Measurements from ENCODE around the gene KRT32. TPM values are rescaled to one million over a fixed set of nuclear protein-coding genes. Genes with fewer than 3 reads are reported as not detected.
A peak's percentile ranks its signal among the peaks of the same experiment; 100 is the strongest.

The KRT32 gene
- total RNA-seq, 1 experiment from 2014 or later, result 0.72 TPM

GRCh38 chr17:41467561-41467960 is 375 bp upstream of the KRT32 start:
- TF ChIP-seq CTCF (IDR thresholded peaks at IDR 0.05), result no peak
- no peak for TF ChIP-seq REST (IDR thresholded peaks at IDR 0.05; ENCODE audit: insufficient read depth in 1 of 2, low read depth in 2 of 2, low read length in 1 of 2)
- TF ChIP-seq SIN3A (IDR thresholded peaks at IDR 0.05; ENCODE audit: borderline replicate concordance, insufficient read depth, low read depth, low read length), result no peak
- no peak for TF ChIP-seq TCF7L2 (IDR thresholded peaks at IDR 0.05; ENCODE audit: low read depth, low read length)
- TF ChIP-seq POLR2AphosphoS5 (IDR thresholded peaks at IDR 0.05; ENCODE audit: low read depth, low read length), result no peak
- no peaks in the 10 kb centered on the region for H3K36me3 ChIP-seq (ENCODE audit: control insufficient read depth, insufficient read depth, low read length)
- no TSS peak for BruUV-seq (replicated peaks)
- H3K4me1 ChIP-seq (ENCODE audit: control insufficient read depth, insufficient read depth, low read length), result peaks cover 17% of the 10 kb centered on the region
- in situ Hi-C loops (cut with HindIII; ENCODE audit: low pct_unique_long_range_greater_than_20kb, low sequenced_read_pairs) (no loop called here), intact Hi-C loops (cut with micrococcal nuclease; ENCODE audit: unreplicated experiment) (no loop called here)
- no peak for ATAC-seq
- no peaks in the 10 kb centered on the region for H3K27me3 ChIP-seq (ENCODE audit: control insufficient read depth, insufficient read depth, low read length)
- DNase-seq (ENCODE audit: low read depth, low spot score), result no peak
- ChIA-PET CTCF (no interaction called here), POLR2A (no interaction called here)
- H3K4me3 ChIP-seq (ENCODE audit: low read depth in 2 of 2, low read length in 2 of 2), result no peak overlapping the region
- H3K27ac ChIP-seq (ENCODE audit: low read length), result no peak overlapping the region
- peaks cover 8% of the 10 kb centered on the region; the same call in 1 of the 2 replicates for H3K9me3 ChIP-seq (ENCODE audit: control insufficient read depth, insufficient read depth, low read depth, low read length)

GRCh38 chr17:41464682-41465081 is 2.5 kb downstream of the KRT32 start:
- Histone ChIP-seq H3K9me3 (ENCODE audit: control insufficient read depth, insufficient read depth, low read depth, low read length) (peaks cover 8% of the 10 kb centered on the region; the same call in 1 of the 2 replicates), H3K27me3 (ENCODE audit: control insufficient read depth, insufficient read depth, low read length) (no peaks in the 10 kb centered on the region), H3K4me1 (ENCODE audit: control insufficient read depth, insufficient read depth, low read length) (peaks cover 17% of the 10 kb centered on the region), H3K4me3 (ENCODE audit: low read depth in 2 of 2, low read length in 2 of 2) (no peak overlapping the region), H3K27ac (ENCODE audit: low read length) (peak overlapping the region; percentile 85), H3K36me3 (ENCODE audit: control insufficient read depth, insufficient read depth, low read length) (no peaks in the 10 kb centered on the region)
- ChIA-PET CTCF (no interaction called here), POLR2A (interaction anchor here (0.7 kb wide), 1 partner anchor 10 kb away, joined by 3 read pairs; no protein-coding TSS in a partner anchor)
- peak; percentile 99 for ATAC-seq
- BruUV-seq (replicated peaks), result no TSS peak
- intact Hi-C loops (cut with micrococcal nuclease; ENCODE audit: unreplicated experiment) (no loop called here), in situ Hi-C loops (cut with HindIII; ENCODE audit: low pct_unique_long_range_greater_than_20kb, low sequenced_read_pairs) (no loop called here)
- peak; percentile 90 for DNase-seq (ENCODE audit: low read depth, low spot score)
- TF ChIP-seq TCF7L2 (IDR thresholded peaks at IDR 0.05; ENCODE audit: low read depth, low read length), result peak; percentile 75
- TF ChIP-seq POLR2AphosphoS5 (IDR thresholded peaks at IDR 0.05; ENCODE audit: low read depth, low read length), result peak; percentile 77; the same call in 1 of the 2 replicates
- no peak for TF ChIP-seq SIN3A (IDR thresholded peaks at IDR 0.05; ENCODE audit: borderline replicate concordance, insufficient read depth, low read depth, low read length)

GRCh38 chr17:41464173-41464572 is 3.0 kb downstream of the KRT32 start:
- in situ Hi-C loops (cut with HindIII; ENCODE audit: low pct_unique_long_range_greater_than_20kb, low sequenced_read_pairs), result no loop called here
- H3K27ac ChIP-seq (ENCODE audit: low read length), result peak overlapping the region; percentile 85
- POLR2A ChIA-PET, result interaction anchor here (0.7 kb wide), 1 partner anchor 10 kb away, joined by 3 read pairs; no protein-coding TSS in a partner anchor
- peaks cover 17% of the 10 kb centered on the region for H3K4me1 ChIP-seq (ENCODE audit: control insufficient read depth, insufficient read depth, low read length)
- no TSS peak for BruUV-seq (replicated peaks)
- intact Hi-C loops (cut with micrococcal nuclease; ENCODE audit: unreplicated experiment), result no loop called here
- ATAC-seq (no peak), DNase-seq (ENCODE audit: low read depth, low spot score) (no peak)
- TF ChIP-seq CTCF (IDR thresholded peaks at IDR 0.05), result no peak
- TF ChIP-seq SIN3A (IDR thresholded peaks at IDR 0.05; ENCODE audit: borderline replicate concordance, insufficient read depth, low read depth, low read length), result no peak
- TF ChIP-seq TCF7L2 (IDR thresholded peaks at IDR 0.05; ENCODE audit: low read depth, low read length), result no peak
- TF ChIP-seq POLR2AphosphoS5 (IDR thresholded peaks at IDR 0.05; ENCODE audit: low read depth, low read length), result no peak
- peak in 1 of 2 experiments; percentile 53; a peak in 1 of 4 replicates for TF ChIP-seq REST (IDR thresholded peaks at IDR 0.05; ENCODE audit: insufficient read depth in 1 of 2, low read depth in 2 of 2, low read length in 1 of 2)
- CTCF ChIA-PET, result no interaction called here
- no peaks in the 10 kb centered on the region for H3K27me3 ChIP-seq (ENCODE audit: control insufficient read depth, insufficient read depth, low read length)
- no peaks in the 10 kb centered on the region for H3K36me3 ChIP-seq (ENCODE audit: control insufficient read depth, insufficient read depth, low read length)
- peaks cover 8% of the 10 kb centered on the region; the same call in 1 of the 2 replicates for H3K9me3 ChIP-seq (ENCODE audit: control insufficient read depth, insufficient read depth, low read depth, low read length)
- no peak overlapping the region for H3K4me3 ChIP-seq (ENCODE audit: low read depth in 2 of 2, low read length in 2 of 2)

Data from Panc1 (cell line).